GM23338 (cell line): Measurements from ENCODE around the gene ZNF783.
A peak's percentile ranks its signal among the peaks of the same experiment; 100 is the strongest.

ENCODE experiments used
- CREB1 ChIP-seq: fragments of 250-450 bp; sonication (Bioruptor Pico); IDR thresholded peaks from 2 replicates; pipeline ENCODE4 v1.5.0; 2020; ENCODE audit warnings: low read depth, mild to moderate bottlenecking, moderate library complexity
- EZH2 ChIP-seq: fragments of 200-600 bp; sonication (generic); IDR thresholded peaks from one replicate; pipeline ENCODE4 v1.8.0; 2017; ENCODE audit warnings: antibody characterized with exemption, mild to moderate bottlenecking, low read depth; ENCODE audit not compliant: unreplicated experiment
- EZH2phosphoT487 ChIP-seq: fragments of 200-600 bp; sonication (generic); IDR thresholded peaks from one replicate; pipeline ENCODE4 v1.8.1; 2018; ENCODE audit warnings: antibody characterized with exemption; ENCODE audit not compliant: unreplicated experiment
- JUNB ChIP-seq: IDR thresholded peaks from one replicate; pipeline ENCODE4 v1.6.1; 2016; ENCODE audit warnings: antibody characterized with exemption; ENCODE audit not compliant: unreplicated experiment
- NANOG ChIP-seq: IDR thresholded peaks from 2 replicates; pipeline ENCODE4 v1.6.1; 2016; ENCODE audit warnings: antibody characterized with exemption, borderline replicate concordance
- POLR2AphosphoS5 ChIP-seq: IDR thresholded peaks from 2 replicates; pipeline ENCODE4 v1.6.1; 2016; ENCODE audit warnings: antibody characterized with exemption, low read depth
- REST ChIP-seq: IDR thresholded peaks from one replicate; pipeline ENCODE4 v1.6.1; 2018; ENCODE audit warnings: antibody characterized with exemption; ENCODE audit not compliant: unreplicated experiment
- STAT1 ChIP-seq: IDR thresholded peaks from one replicate; pipeline ENCODE4 v1.6.1; 2016; ENCODE audit warnings: antibody characterized with exemption; ENCODE audit not compliant: unreplicated experiment
- ZNF114 ChIP-seq: fragments of 250-450 bp; sonication (Bioruptor Pico); IDR thresholded peaks from 2 replicates; pipeline ENCODE4 v1.5.0; 2020; ENCODE audit warnings: mild to moderate bottlenecking, moderate library complexity
- ZNF331 ChIP-seq: fragments of 250-450 bp; sonication (Bioruptor Pico); IDR thresholded peaks from 2 replicates; pipeline ENCODE4 v1.5.0; 2020; ENCODE audit warnings: low read depth, mild to moderate bottlenecking, moderate library complexity
- TF ChIP-seq, protein P1 (sequence below), 2 experiments: fragments of 200-600 bp in 1 of 2; sonication (generic) in 1 of 2; conservative IDR thresholded peaks; 2 replicates each; pipeline versions ENCODE4 v1.5.1 to v1.6.1; 2016 to 2017; ENCODE audit warnings: antibody characterized with exemption in 2 of 2, low read depth in 2 of 2, mild to moderate bottlenecking in 2 of 2, moderate library complexity in 1 of 2
- TF ChIP-seq, protein P2 (sequence below): IDR thresholded peaks from 2 replicates; pipeline ENCODE4 v1.6.1; 2016; ENCODE audit warnings: antibody characterized with exemption
- TF ChIP-seq, protein P3 (sequence below): fragments of 250-450 bp; sonication (Bioruptor Pico); IDR thresholded peaks from 2 replicates; pipeline ENCODE4 v1.5.0; 2020; ENCODE audit warnings: mild to moderate bottlenecking, moderate library complexity

DNA sequence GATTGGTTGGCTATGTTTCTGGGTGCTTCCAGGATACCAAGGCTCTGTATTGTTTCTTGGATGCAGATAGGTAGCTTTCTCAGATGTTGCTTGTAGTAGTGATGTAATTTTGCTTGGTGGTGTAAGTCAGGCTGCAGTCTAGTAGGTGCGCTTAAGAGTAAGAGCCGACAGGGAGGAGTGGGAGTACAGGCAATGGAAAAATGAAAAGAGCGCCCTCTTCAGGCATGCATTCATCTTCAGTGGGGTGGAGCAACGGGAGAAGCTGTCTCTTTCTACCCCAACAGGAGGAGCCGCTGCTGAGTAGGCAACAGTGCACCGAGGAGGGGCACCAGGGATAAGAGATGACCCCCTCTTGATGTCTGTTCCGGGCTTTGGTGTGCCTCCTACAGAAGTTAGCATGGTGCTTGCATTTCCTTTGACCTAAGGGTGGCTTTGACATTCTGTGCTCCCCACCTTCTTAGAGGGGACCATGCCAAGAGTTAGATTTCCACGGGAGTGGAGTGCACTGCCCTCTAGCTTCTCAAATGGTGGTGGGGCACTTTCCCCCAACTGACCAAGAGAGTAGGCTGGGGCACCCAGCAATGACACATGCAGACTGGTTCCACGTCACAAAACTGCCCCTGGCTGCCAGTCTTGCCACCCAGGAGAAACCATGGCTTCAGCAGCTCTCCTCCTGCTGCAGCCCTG is 56.1 kb downstream of the ZNF783 start:
- TF ChIP-seq EZH2 (no peak), NANOG (no peak), REST (no peak), CREB1 (CRISPR knock-in tag) (no peak), EZH2phosphoT487 (no peak), STAT1 (no peak), POLR2AphosphoS5 (no peak), ZNF114 (CRISPR knock-in tag) (no peak), ZNF331 (CRISPR knock-in tag) (no peak), JUNB (no peak)
- TF ChIP-seq, protein P1, sequence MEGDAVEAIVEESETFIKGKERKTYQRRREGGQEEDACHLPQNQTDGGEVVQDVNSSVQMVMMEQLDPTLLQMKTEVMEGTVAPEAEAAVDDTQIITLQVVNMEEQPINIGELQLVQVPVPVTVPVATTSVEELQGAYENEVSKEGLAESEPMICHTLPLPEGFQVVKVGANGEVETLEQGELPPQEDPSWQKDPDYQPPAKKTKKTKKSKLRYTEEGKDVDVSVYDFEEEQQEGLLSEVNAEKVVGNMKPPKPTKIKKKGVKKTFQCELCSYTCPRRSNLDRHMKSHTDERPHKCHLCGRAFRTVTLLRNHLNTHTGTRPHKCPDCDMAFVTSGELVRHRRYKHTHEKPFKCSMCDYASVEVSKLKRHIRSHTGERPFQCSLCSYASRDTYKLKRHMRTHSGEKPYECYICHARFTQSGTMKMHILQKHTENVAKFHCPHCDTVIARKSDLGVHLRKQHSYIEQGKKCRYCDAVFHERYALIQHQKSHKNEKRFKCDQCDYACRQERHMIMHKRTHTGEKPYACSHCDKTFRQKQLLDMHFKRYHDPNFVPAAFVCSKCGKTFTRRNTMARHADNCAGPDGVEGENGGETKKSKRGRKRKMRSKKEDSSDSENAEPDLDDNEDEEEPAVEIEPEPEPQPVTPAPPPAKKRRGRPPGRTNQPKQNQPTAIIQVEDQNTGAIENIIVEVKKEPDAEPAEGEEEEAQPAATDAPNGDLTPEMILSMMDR (conservative IDR thresholded peaks at IDR 0.05; ENCODE audit: low read depth in 2 of 2): peak; percentile 85 to 88
- TF ChIP-seq, protein P2, sequence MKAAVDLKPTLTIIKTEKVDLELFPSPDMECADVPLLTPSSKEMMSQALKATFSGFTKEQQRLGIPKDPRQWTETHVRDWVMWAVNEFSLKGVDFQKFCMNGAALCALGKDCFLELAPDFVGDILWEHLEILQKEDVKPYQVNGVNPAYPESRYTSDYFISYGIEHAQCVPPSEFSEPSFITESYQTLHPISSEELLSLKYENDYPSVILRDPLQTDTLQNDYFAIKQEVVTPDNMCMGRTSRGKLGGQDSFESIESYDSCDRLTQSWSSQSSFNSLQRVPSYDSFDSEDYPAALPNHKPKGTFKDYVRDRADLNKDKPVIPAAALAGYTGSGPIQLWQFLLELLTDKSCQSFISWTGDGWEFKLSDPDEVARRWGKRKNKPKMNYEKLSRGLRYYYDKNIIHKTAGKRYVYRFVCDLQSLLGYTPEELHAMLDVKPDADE: no peak
- TF ChIP-seq, protein P3, sequence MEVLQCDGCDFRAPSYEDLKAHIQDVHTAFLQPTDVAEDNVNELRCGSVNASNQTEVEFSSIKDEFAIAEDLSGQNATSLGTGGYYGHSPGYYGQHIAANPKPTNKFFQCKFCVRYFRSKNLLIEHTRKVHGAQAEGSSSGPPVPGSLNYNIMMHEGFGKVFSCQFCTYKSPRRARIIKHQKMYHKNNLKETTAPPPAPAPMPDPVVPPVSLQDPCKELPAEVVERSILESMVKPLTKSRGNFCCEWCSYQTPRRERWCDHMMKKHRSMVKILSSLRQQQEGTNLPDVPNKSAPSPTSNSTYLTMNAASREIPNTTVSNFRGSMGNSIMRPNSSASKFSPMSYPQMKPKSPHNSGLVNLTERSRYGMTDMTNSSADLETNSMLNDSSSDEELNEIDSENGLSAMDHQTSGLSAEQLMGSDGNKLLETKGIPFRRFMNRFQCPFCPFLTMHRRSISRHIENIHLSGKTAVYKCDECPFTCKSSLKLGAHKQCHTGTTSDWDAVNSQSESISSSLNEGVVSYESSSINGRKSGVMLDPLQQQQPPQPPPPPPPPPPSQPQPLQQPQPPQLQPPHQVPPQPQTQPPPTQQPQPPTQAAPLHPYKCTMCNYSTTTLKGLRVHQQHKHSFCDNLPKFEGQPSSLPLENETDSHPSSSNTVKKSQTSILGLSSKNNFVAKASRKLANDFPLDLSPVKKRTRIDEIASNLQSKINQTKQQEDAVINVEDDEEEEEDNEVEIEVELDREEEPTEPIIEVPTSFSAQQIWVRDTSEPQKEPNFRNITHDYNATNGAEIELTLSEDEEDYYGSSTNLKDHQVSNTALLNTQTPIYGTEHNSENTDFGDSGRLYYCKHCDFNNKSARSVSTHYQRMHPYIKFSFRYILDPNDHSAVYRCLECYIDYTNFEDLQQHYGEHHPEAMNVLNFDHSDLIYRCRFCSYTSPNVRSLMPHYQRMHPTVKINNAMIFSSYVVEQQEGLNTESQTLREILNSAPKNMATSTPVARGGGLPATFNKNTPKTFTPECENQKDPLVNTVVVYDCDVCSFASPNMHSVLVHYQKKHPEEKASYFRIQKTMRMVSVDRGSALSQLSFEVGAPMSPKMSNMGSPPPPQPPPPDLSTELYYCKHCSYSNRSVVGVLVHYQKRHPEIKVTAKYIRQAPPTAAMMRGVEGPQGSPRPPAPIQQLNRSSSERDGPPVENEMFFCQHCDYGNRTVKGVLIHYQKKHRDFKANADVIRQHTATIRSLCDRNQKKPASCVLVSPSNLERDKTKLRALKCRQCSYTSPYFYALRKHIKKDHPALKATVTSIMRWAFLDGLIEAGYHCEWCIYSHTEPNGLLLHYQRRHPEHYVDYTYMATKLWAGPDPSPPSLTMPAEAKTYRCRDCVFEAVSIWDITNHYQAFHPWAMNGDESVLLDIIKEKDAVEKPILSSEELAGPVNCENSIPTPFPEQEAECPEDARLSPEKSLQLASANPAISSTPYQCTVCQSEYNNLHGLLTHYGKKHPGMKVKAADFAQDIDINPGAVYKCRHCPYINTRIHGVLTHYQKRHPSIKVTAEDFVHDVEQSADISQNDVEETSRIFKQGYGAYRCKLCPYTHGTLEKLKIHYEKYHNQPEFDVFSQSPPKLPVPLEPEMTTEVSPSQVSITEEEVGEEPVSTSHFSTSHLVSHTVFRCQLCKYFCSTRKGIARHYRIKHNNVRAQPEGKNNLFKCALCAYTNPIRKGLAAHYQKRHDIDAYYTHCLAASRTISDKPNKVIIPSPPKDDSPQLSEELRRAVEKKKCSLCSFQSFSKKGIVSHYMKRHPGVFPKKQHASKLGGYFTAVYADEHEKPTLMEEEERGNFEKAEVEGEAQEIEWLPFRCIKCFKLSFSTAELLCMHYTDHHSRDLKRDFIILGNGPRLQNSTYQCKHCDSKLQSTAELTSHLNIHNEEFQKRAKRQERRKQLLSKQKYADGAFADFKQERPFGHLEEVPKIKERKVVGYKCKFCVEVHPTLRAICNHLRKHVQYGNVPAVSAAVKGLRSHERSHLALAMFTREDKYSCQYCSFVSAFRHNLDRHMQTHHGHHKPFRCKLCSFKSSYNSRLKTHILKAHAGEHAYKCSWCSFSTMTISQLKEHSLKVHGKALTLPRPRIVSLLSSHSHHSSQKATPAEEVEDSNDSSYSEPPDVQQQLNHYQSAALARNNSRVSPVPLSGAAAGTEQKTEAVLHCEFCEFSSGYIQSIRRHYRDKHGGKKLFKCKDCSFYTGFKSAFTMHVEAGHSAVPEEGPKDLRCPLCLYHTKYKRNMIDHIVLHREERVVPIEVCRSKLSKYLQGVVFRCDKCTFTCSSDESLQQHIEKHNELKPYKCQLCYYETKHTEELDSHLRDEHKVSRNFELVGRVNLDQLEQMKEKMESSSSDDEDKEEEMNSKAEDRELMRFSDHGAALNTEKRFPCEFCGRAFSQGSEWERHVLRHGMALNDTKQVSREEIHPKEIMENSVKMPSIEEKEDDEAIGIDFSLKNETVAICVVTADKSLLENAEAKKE (CRISPR knock-in tag): peak; percentile 31; the same call in 1 of the 2 replicates
